ENCODE results near the gene JMJD6.

DNA sequence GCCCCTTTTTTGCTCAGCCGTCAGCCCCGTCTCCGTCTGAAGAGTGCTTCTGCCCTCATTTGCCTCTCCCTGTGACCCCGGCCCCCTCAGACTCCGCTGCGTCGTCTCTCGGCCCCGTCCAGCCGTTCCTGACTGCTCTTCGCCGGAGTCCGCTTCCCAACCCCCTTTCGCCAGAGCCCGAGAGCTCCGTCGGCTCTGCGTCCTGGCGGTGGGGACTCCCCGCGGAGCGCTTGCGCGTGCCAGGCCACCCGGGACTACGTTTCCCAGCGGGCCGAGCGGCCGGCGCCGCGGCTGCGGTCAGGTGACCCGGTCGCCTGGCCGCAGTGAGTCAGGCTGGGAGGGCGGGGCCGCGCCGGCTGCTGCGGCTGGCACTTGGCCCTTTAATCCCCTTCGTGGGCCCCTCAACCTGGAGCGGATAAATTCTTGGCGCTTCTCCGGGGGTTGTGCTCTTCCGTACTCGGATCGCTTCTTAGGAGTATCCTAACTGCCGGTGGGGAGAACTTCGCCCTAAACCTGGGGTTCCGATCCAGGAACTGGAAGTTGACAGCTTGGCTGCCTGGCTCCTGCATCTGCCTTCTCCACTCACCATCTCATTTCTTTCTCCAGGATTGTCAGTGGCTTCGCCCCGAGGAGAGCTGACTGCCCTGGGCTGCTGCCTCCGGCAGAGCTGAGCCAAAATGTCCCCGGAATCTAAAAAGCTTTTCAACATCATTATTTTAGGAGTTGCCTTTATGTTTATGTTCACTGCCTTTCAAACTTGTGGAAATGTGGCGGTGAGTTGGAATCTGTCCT is 11.5 kb upstream of the JMJD6 start, which contains the start of gene MFSD11:
- TF ChIP-seq, protein P1, sequence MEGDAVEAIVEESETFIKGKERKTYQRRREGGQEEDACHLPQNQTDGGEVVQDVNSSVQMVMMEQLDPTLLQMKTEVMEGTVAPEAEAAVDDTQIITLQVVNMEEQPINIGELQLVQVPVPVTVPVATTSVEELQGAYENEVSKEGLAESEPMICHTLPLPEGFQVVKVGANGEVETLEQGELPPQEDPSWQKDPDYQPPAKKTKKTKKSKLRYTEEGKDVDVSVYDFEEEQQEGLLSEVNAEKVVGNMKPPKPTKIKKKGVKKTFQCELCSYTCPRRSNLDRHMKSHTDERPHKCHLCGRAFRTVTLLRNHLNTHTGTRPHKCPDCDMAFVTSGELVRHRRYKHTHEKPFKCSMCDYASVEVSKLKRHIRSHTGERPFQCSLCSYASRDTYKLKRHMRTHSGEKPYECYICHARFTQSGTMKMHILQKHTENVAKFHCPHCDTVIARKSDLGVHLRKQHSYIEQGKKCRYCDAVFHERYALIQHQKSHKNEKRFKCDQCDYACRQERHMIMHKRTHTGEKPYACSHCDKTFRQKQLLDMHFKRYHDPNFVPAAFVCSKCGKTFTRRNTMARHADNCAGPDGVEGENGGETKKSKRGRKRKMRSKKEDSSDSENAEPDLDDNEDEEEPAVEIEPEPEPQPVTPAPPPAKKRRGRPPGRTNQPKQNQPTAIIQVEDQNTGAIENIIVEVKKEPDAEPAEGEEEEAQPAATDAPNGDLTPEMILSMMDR (IDR thresholded peaks at IDR 0.05; ENCODE audit: low read length): no peak
- no peak for TF ChIP-seq EZH2 (IDR thresholded peaks at IDR 0.05; ENCODE audit: borderline replicate concordance, low read length)
